Mucosa of rectum (tissue), 2 donors: ENCODE results near the gene SLC29A3.
"Not testable (repeated sequence)": the region's sequence is repeated elsewhere in the genome, so short reads cannot be mapped to it uniquely, and the experiment has no call there.

Source experiments
- H3K27ac ChIP-seq, 2 donors: one replicate each; pipeline ENCODE4 v1.7.0; 2013; ENCODE audit warnings: inconsistent platforms in 2 of 2, low read depth in 2 of 2, low read length in 2 of 2
- H3K27me3 ChIP-seq, 2 donors: one replicate each; pipeline ENCODE4 v1.7.0; 2013; ENCODE audit warnings: low read length in 2 of 2; ENCODE audit not compliant: control insufficient read depth in 2 of 2, insufficient read depth in 2 of 2
- H3K36me3 ChIP-seq, 2 donors: one replicate each; pipeline ENCODE4 v1.7.0; 2013; ENCODE audit warnings: low read length in 2 of 2; ENCODE audit not compliant: control insufficient read depth in 2 of 2, insufficient read depth in 2 of 2
- H3K4me1 ChIP-seq, 2 donors: one replicate each; pipeline ENCODE4 v1.7.0; 2013; ENCODE audit warnings: low read length in 2 of 2, mild to moderate bottlenecking in 1 of 2; ENCODE audit not compliant: control insufficient read depth in 2 of 2, insufficient read depth in 2 of 2
- H3K4me3 ChIP-seq, 2 donors: one replicate each; pipeline ENCODE4 v1.7.0; 2013; ENCODE audit warnings: low read length in 2 of 2
- H3K9ac ChIP-seq, 2 donors: one replicate each; pipeline ENCODE4 v1.7.0; 2013; ENCODE audit warnings: low read length in 2 of 2, low read depth in 1 of 2, mild to moderate bottlenecking in 1 of 2
- H3K9me3 ChIP-seq, 2 donors: one replicate each; pipeline ENCODE4 v1.7.0; 2013; ENCODE audit warnings: low read length in 2 of 2; ENCODE audit not compliant: control insufficient read depth in 2 of 2
- donor health status: healthy.
- donor health status: Normal muscosa, but diverticular disease.

SLC29A3 gene

GRCh38 chr10:71290806-71291527 is 28.1 kb upstream of the SLC29A3 start:
- peaks cover 20 to 39% of the 10 kb centered on the region in 2 donors for H3K36me3 ChIP-seq
- H3K27me3 ChIP-seq, result peaks cover 0 to 3% of the 10 kb centered on the region in 2 donors
- H3K4me1 ChIP-seq, result no peaks in the 10 kb centered on the region
- no peaks in the 10 kb centered on the region for H3K9me3 ChIP-seq
- H3K4me3 ChIP-seq, result no peak overlapping the region
- no peak overlapping the region for H3K9ac ChIP-seq
- H3K27ac ChIP-seq, result no peak overlapping the region

GRCh38 chr10:71291528-71291900 is 27.5 kb upstream of the SLC29A3 start:
- H3K4me1 ChIP-seq, result no peaks in the 10 kb centered on the region
- H3K9ac ChIP-seq, result no peak overlapping the region
- peaks cover 0 to 3% of the 10 kb centered on the region in 2 donors for H3K27me3 ChIP-seq
- H3K9me3 ChIP-seq, result no peaks in the 10 kb centered on the region
- peaks cover 16 to 39% of the 10 kb centered on the region in 2 donors for H3K36me3 ChIP-seq
- H3K4me3 ChIP-seq, result no peak overlapping the region
- H3K27ac ChIP-seq, result no peak overlapping the region

GRCh38 chr10:71292624-71293445 is 26.2 kb upstream of the SLC29A3 start:
- H3K9me3 ChIP-seq, result no peaks in the 10 kb centered on the region
- peaks cover 9 to 43% of the 10 kb centered on the region in 2 donors for H3K36me3 ChIP-seq
- peak overlapping the region in 1 of 2 donors; percentile 66 for H3K27ac ChIP-seq
- H3K4me3 ChIP-seq, result no peak overlapping the region
- peaks cover 0 to 3% of the 10 kb centered on the region in 2 donors for H3K27me3 ChIP-seq
- H3K9ac ChIP-seq, result no peak overlapping the region
- no peaks in the 10 kb centered on the region for H3K4me1 ChIP-seq

GRCh38 chr10:71293446-71294084 is 25.5 kb upstream of the SLC29A3 start:
- Histone ChIP-seq H3K9ac (no peak overlapping the region), H3K4me1 (no peaks in the 10 kb centered on the region), H3K27me3 (peaks cover 0 to 3% of the 10 kb centered on the region in 2 donors), H3K36me3 (peaks cover 9 to 42% of the 10 kb centered on the region in 2 donors), H3K9me3 (no peaks in the 10 kb centered on the region), H3K27ac (peak overlapping the region in 1 of 2 donors; percentile 66), H3K4me3 (no peak overlapping the region)

GRCh38 chr10:71294091-71294561 is 24.9 kb upstream of the SLC29A3 start:
- Histone ChIP-seq H3K27ac (no peak overlapping the region), H3K27me3 (peaks cover 0 to 3% of the 10 kb centered on the region in 2 donors), H3K9me3 (no peaks in the 10 kb centered on the region), H3K9ac (no peak overlapping the region), H3K36me3 (peaks cover 9 to 48% of the 10 kb centered on the region in 2 donors), H3K4me3 (no peak overlapping the region), H3K4me1 (no peaks in the 10 kb centered on the region)

- peaks cover 0 to 3% of the 10 kb centered on the region in 2 donors for H3K27me3 ChIP-seq
- no peaks in the 10 kb centered on the region for H3K9me3 ChIP-seq
- no peak overlapping the region for H3K9ac ChIP-seq
- H3K27ac ChIP-seq, result no peak overlapping the region
- peaks cover 9 to 48% of the 10 kb centered on the region in 2 donors for H3K36me3 ChIP-seq
- no peak overlapping the region for H3K4me3 ChIP-seq
- H3K4me1 ChIP-seq, result no peaks in the 10 kb centered on the region
These were observed 24.2 kb upstream of the SLC29A3 start for GRCh38 chr10:71294856-71295255.

GRCh38 chr10:71295641-71296040 is 23.4 kb upstream of the SLC29A3 start:
- Histone ChIP-seq H3K27me3 (peaks cover 0 to 3% of the 10 kb centered on the region in 2 donors), H3K4me1 (no peaks in the 10 kb centered on the region), H3K4me3 (no peak overlapping the region), H3K9me3 (no peaks in the 10 kb centered on the region), H3K9ac (no peak overlapping the region), H3K27ac (no peak overlapping the region), H3K36me3 (peaks cover 6 to 48% of the 10 kb centered on the region in 2 donors)

- Histone ChIP-seq H3K4me1 (no peaks in the 10 kb centered on the region), H3K27ac (no peak overlapping the region), H3K9ac (no peak overlapping the region), H3K36me3 (peaks cover 6 to 44% of the 10 kb centered on the region in 2 donors), H3K9me3 (no peaks in the 10 kb centered on the region), H3K27me3 (peaks cover 0 to 3% of the 10 kb centered on the region in 2 donors), H3K4me3 (no peak overlapping the region)
These were observed 23.0 kb upstream of the SLC29A3 start for GRCh38 chr10:71296086-71296485.

GRCh38 chr10:71296811-71297210 is 22.2 kb upstream of the SLC29A3 start:
- not testable (repeated sequence) for H3K27me3 ChIP-seq, H3K4me3 ChIP-seq, H3K27ac ChIP-seq, H3K9me3 ChIP-seq, H3K9ac ChIP-seq, H3K4me1 ChIP-seq
- peaks cover 4 to 38% of the 10 kb centered on the region in 2 donors for H3K36me3 ChIP-seq

- H3K4me1 ChIP-seq, result no peaks in the 10 kb centered on the region
- H3K36me3 ChIP-seq, result peaks cover 4 to 32% of the 10 kb centered on the region in 2 donors
These were observed 21.7 kb upstream of the SLC29A3 start for GRCh38 chr10:71297343-71297742.

More at GRCh38 chr10:71297343-71297742, 21.7 kb upstream of the SLC29A3 start:
- Histone ChIP-seq H3K27ac (no peak overlapping the region), H3K9me3 (no peaks in the 10 kb centered on the region), H3K9ac (no peak overlapping the region), H3K4me3 (no peak overlapping the region), H3K27me3 (peaks cover 0 to 3% of the 10 kb centered on the region in 2 donors)
